ENCODE data around the gene KLHL29.

The KLHL29 gene

GRCh38 chr2:23445450-23445868 is 60.5 kb downstream of the KLHL29 start:
- H3K27ac ChIP-seq: no peak overlapping the region
- no peak for TF ChIP-seq CTCF (conservative IDR thresholded peaks at IDR 0.05)
- no peak for TF ChIP-seq ZFX (IDR thresholded peaks at IDR 0.05)

DNA sequence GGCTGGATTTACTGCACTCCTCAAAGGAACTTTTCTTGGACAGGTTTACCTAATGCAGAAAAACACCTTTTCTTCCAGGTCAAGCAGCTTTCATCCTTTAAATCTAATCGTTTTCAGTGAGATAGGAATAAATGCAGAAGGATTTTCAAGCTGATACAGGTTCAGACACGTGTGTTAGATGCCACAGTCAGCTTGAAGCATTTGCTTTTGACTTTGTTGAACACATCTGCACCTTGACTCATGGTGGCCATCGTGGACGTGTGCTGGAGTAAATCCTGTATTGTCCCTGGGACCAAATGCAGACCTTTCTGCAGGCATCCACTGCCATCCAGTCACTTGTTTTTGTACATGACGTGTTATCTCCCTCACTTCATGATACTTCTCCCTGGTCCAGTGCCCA is 61.9 kb downstream of the KLHL29 start:
- no peak overlapping the region for H3K27ac ChIP-seq
- TF ChIP-seq ZFX (IDR thresholded peaks at IDR 0.05): no peak
- no peak for TF ChIP-seq CTCF (conservative IDR thresholded peaks at IDR 0.05)

- H3K27ac ChIP-seq: no peak overlapping the region
- TF ChIP-seq ZFX (IDR thresholded peaks at IDR 0.05): no peak
- TF ChIP-seq CTCF (conservative IDR thresholded peaks at IDR 0.05): no peak
These were observed 62.4 kb downstream of the KLHL29 start for GRCh38 chr2:23447405-23447804.

DNA sequence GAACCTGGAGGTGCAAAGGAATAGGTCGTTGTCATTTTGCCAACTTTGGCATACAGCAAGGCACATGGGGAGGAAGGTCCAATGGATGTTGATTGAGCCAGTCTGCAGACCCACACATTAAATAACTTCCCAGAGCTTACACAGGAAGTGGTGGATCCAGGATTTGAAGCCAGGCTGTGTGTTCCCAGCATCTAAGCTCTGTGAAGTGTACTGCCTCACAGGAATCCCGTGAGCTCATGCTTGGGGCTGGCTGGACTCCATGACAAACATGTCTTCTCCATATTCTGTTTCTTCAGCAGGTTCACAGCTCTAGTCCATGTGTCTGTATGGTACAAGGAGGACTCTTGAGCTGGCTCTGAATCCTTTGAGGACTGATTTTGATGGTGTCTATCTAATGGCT is 63.9 kb downstream of the KLHL29 start:
- no peak for TF ChIP-seq CTCF (conservative IDR thresholded peaks at IDR 0.05)
- H3K27ac ChIP-seq: no peak overlapping the region

GRCh38 chr2:23449413-23449812 is 64.4 kb downstream of the KLHL29 start:
- H3K27ac ChIP-seq: no peak overlapping the region
- no peak for TF ChIP-seq ZFX (IDR thresholded peaks at IDR 0.05)
- no peak for TF ChIP-seq CTCF (conservative IDR thresholded peaks at IDR 0.05)

- TF ChIP-seq ZFX (IDR thresholded peaks at IDR 0.05) (no peak), CTCF (conservative IDR thresholded peaks at IDR 0.05) (no peak)
- no peak overlapping the region for H3K27ac ChIP-seq
These were observed 64.9 kb downstream of the KLHL29 start for GRCh38 chr2:23449831-23450331.

DNA sequence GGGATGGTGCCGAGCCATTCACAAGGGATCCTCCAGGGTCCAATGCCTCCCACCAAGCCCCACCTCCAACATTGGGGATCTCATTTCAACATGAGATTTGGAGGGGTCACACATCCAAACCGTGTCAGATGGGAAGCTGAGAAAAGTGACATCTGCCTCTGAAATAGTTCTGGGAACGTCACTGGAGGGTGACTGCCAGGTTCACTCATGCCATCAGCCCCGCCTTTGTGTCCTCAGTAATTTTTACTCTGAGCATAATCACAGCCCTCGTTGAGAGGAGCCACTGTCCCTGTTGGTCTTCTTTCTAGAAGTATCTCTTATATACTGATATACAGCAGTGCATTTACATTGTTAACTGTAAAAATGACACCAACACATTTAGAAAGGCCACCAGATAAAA is 67.4 kb downstream of the KLHL29 start:
- H3K27ac ChIP-seq: no peak overlapping the region
- TF ChIP-seq ZFX (IDR thresholded peaks at IDR 0.05) (no peak), CTCF (conservative IDR thresholded peaks at IDR 0.05) (no peak)
